RWPE2 (cell line): Measurements from ENCODE around the gene NPHP1.
A peak's percentile ranks its signal among the peaks of the same experiment; 100 is the strongest.
"Not testable (repeated sequence)": the region's sequence is repeated elsewhere in the genome, so short reads cannot be mapped to it uniquely, and the experiment has no call there.

Experiments used
- ATAC-seq: fragments of 200-7000 bp; cut with Tn5 transposase; 3 replicates; pipeline ENCODE4 v1.9.1; 2021; ENCODE audit warnings: low read depth
- DNase-seq: peaks from one replicate; pipeline ENCODE4 v3.0.0-alpha.2; 2020; ENCODE audit warnings: low spot score
- H3K27ac ChIP-seq: fragments of 450-650 bp; 2 replicates; pipeline ENCODE4 v1.5.1; 2017; ENCODE audit warnings: mild to moderate bottlenecking; ENCODE audit not compliant: poor library complexity, severe bottlenecking
- H3K27me3 ChIP-seq: fragments of 250-450 bp; sonication (Bioruptor Pico); 2 replicates; pipeline ENCODE4 v1.5.1; 2021; ENCODE audit warnings: mild to moderate bottlenecking, moderate library complexity; ENCODE audit not compliant: insufficient read depth, poor library complexity, severe bottlenecking
- H3K36me3 ChIP-seq: fragments of 250-450 bp; sonication (Bioruptor Pico); 2 replicates; pipeline ENCODE4 v1.5.1; 2020; ENCODE audit warnings: low read depth, mild to moderate bottlenecking, moderate library complexity
- H3K4me1 ChIP-seq: fragments of 250-450 bp; sonication (Bioruptor Pico); 2 replicates; pipeline ENCODE4 v1.5.1; 2021; ENCODE audit warnings: mild to moderate bottlenecking, moderate library complexity; ENCODE audit not compliant: insufficient read depth, poor library complexity, severe bottlenecking
- H3K4me3 ChIP-seq: fragments of 250-450 bp; sonication (Bioruptor Pico); 2 replicates; pipeline ENCODE4 v1.5.1; 2021; ENCODE audit warnings: mild to moderate bottlenecking, moderate library complexity; ENCODE audit not compliant: severe bottlenecking
- H3K9me3 ChIP-seq: fragments of 250-450 bp; sonication (Bioruptor Pico); 2 replicates; pipeline ENCODE4 v1.5.1; 2021; ENCODE audit warnings: mild to moderate bottlenecking, moderate library complexity; ENCODE audit not compliant: severe bottlenecking
- CTCF ChIP-seq: fragments of 450-650 bp; IDR thresholded peaks from one replicate; pipeline ENCODE4 v1.5.1; 2017; ENCODE audit warnings: mild to moderate bottlenecking, moderate library complexity; ENCODE audit not compliant: poor library complexity, severe bottlenecking

NPHP1 gene

DNA sequence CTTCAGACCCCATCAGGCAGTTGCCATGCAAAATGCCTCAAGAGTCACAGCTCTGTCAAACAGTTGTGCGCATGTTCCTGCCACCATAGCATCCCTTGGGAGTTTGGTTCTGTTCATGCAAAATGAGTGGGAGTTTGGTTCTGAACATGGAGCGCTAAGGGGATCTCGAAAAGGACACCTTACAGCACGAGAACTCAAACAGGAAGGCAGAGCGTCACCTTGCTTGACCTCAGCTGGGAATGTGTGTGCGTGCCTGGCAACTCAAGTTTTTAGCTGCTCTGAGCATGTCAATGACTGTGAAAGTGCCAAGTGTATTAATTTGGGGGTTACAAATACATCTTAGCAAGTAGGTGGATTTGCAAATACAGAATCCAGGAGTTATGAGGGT, 105.8 kb downstream of the NPHP1 start:
- Histone ChIP-seq H3K9me3 (no peaks in the 10 kb centered on the region), H3K4me1 (peaks cover 34% of the 10 kb centered on the region), H3K27ac (peak overlapping the region; percentile 100), H3K36me3 (peaks cover 22% of the 10 kb centered on the region), H3K4me3 (no peak overlapping the region), H3K27me3 (no peaks in the 10 kb centered on the region)
- no peak for DNase-seq
- no peak for TF ChIP-seq CTCF
- ATAC-seq: no peak

- H3K9me3 ChIP-seq: no peaks in the 10 kb centered on the region
- H3K36me3 ChIP-seq: peaks cover 22% of the 10 kb centered on the region
- H3K4me1 ChIP-seq: peaks cover 30% of the 10 kb centered on the region
- DNase-seq: no peak
- TF ChIP-seq CTCF: no peak
- ATAC-seq: no peak
- H3K27me3 ChIP-seq: no peaks in the 10 kb centered on the region
- peak overlapping the region; percentile 100 for H3K27ac ChIP-seq
- H3K4me3 ChIP-seq: no peak overlapping the region
These were observed 107.2 kb downstream of the NPHP1 start for GRCh38 chr2:110097506-110098220.

- TF ChIP-seq CTCF: no peak
- H3K36me3 ChIP-seq: peaks cover 22% of the 10 kb centered on the region
- DNase-seq (no peak), ATAC-seq (no peak)
- H3K27ac ChIP-seq: no peak overlapping the region
- H3K4me1 ChIP-seq: peaks cover 20% of the 10 kb centered on the region
- H3K27me3 ChIP-seq: no peaks in the 10 kb centered on the region
- H3K9me3 ChIP-seq: no peaks in the 10 kb centered on the region
- H3K4me3 ChIP-seq: no peak overlapping the region
These were observed 108.7 kb downstream of the NPHP1 start for GRCh38 chr2:110095994-110096633.

DNA sequence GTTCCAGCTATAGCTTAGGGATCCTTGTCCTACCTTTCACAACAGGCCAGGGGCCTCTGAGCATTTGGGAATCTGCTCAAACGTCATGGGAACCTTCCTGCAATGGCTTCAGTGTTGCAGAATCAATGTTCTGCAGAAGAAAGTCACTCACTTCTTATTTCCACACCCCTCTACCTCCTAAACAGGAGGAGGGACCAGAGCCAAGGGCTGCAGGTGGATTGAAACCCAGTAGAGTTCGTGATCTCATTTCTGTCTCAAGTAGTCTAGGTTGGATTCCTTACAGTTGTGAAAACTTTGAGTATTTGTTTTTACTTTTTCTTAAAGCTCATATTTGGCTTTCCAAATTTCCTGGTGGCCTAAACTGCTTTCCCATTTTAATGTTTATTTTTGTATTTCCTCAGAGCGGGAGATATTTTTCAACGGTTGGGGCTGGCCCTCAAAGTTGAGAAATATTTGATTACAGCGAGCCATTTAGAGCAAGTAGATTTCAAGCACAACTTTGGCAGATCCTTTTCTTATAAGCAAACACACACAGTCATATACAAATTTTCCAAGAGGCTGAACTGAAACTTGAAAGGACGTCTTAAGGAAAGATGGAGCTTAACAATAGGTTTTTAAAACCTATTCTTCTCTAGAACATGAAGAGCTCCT, 109.8 kb downstream of the NPHP1 start:
- H3K27ac ChIP-seq, ATAC-seq, H3K9me3 ChIP-seq, H3K4me1 ChIP-seq, H3K27me3 ChIP-seq, DNase-seq, H3K4me3 ChIP-seq: not testable (repeated sequence)
- peaks cover 18% of the 10 kb centered on the region for H3K36me3 ChIP-seq

GRCh38 chr2:110093924-110094323, 110.9 kb downstream of the NPHP1 start:
- DNase-seq, ATAC-seq: not testable (repeated sequence)

GRCh38 chr2:110090164-110090563, 114.6 kb downstream of the NPHP1 start:
- peak; percentile 69 for ATAC-seq
- H3K9me3 ChIP-seq, H3K27ac ChIP-seq, H3K4me1 ChIP-seq, H3K27me3 ChIP-seq, H3K36me3 ChIP-seq, DNase-seq, H3K4me3 ChIP-seq: not testable (repeated sequence)

More at GRCh38 chr2:110093924-110094323, 110.9 kb downstream of the NPHP1 start:
- H3K9me3 ChIP-seq, H3K4me3 ChIP-seq, H3K4me1 ChIP-seq, H3K27me3 ChIP-seq, H3K27ac ChIP-seq: not testable (repeated sequence)
- H3K36me3 ChIP-seq: peaks cover 15% of the 10 kb centered on the region

GRCh38 chr2:110083757-110084156, 121.1 kb downstream of the NPHP1 start:
- not testable (repeated sequence) for ATAC-seq, DNase-seq, H3K4me3 ChIP-seq, H3K4me1 ChIP-seq, H3K36me3 ChIP-seq, H3K9me3 ChIP-seq, H3K27me3 ChIP-seq, H3K27ac ChIP-seq

DNA sequence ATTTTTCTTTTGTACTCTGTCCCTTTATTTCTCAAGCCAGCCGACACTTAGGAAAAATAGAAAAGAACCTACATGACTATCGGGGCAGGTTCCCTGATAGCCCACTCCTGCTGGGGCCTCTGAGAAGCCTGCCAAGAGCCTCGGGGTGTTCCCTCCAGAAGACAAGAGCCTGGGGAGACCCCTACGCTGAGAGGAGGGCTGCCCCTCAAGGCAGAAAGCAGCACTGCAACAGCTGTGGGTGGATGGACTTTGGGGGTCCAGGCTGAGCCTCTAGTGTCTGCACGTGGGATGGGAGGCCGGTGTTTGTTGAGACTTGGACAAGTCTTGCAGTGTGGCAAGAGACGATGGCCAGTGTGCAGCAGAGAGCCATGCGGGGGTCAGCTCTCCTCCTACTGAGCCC, 121.7 kb downstream of the NPHP1 start:
- H3K4me3 ChIP-seq, H3K36me3 ChIP-seq, DNase-seq, H3K27ac ChIP-seq, H3K9me3 ChIP-seq, H3K27me3 ChIP-seq, H3K4me1 ChIP-seq, ATAC-seq: not testable (repeated sequence)
